OCI-LY3 (cell line): ENCODE results near the gene PPT2.

ENCODE experiments used
- EZH2phosphoT487 ChIP-seq: fragments of 200-600 bp; shearing (Covaris generic); IDR thresholded peaks from 2 replicates; pipeline ENCODE4 v1.6.1; 2018; ENCODE audit warnings: antibody characterized with exemption, mixed run types, low read depth
- TF ChIP-seq, protein P1 (sequence below): fragments of 200-600, 300-600 bp; sonication (generic); IDR thresholded peaks from 2 replicates; pipeline ENCODE4 v1.5.1; 2014; ENCODE audit warnings: antibody characterized with exemption, low read length, low read depth

GRCh38 chr6:32183030-32183429 lies 29.1 kb downstream of the PPT2 start:
- TF ChIP-seq, protein P1, sequence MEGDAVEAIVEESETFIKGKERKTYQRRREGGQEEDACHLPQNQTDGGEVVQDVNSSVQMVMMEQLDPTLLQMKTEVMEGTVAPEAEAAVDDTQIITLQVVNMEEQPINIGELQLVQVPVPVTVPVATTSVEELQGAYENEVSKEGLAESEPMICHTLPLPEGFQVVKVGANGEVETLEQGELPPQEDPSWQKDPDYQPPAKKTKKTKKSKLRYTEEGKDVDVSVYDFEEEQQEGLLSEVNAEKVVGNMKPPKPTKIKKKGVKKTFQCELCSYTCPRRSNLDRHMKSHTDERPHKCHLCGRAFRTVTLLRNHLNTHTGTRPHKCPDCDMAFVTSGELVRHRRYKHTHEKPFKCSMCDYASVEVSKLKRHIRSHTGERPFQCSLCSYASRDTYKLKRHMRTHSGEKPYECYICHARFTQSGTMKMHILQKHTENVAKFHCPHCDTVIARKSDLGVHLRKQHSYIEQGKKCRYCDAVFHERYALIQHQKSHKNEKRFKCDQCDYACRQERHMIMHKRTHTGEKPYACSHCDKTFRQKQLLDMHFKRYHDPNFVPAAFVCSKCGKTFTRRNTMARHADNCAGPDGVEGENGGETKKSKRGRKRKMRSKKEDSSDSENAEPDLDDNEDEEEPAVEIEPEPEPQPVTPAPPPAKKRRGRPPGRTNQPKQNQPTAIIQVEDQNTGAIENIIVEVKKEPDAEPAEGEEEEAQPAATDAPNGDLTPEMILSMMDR, result no peak
- TF ChIP-seq EZH2phosphoT487, result no peak
